Right atrium auricular region (tissue), 2 donors: ENCODE results near the gene ANKS1B. TPM values are rescaled to one million over a fixed set of nuclear protein-coding genes. Genes with fewer than 3 reads are reported as not detected.

ENCODE experiments used
- DNase-seq: peaks from one replicate; pipeline ENCODE4 v3.0.0-alpha.2; 2019; ENCODE audit warnings: low spot score
- H3K27ac ChIP-seq, 2 donors: fragments of 200-600 bp; sonication (generic); 1 replicate in 1 of 2; 2 replicates in 1 of 2; pipeline ENCODE4 v1.5.1; 2016 to 2019
- H3K27me3 ChIP-seq, 2 donors: fragments of 200-600 bp; sonication (generic); one replicate each; pipeline versions ENCODE4 v1.5.1 to v1.6.0; 2017 to 2019
- H3K36me3 ChIP-seq: fragments of 200-600 bp; sonication (generic); one replicate; pipeline ENCODE4 v1.5.1; 2016
- H3K4me1 ChIP-seq, 2 donors: fragments of 200-600 bp; sonication (generic); one replicate each; pipeline versions ENCODE4 v1.5.1 to v1.6.0; 2017 to 2019
- H3K4me3 ChIP-seq, 2 donors: fragments of 200-600 bp; sonication (generic); 1 replicate in 1 of 2; 2 replicates in 1 of 2; pipeline ENCODE4 v1.5.1; 2017 to 2019; ENCODE audit warnings: mild to moderate bottlenecking in 1 of 2, moderate library complexity in 1 of 2
- H3K9me3 ChIP-seq, 2 donors: fragments of 200-600 bp; sonication (generic); one replicate each; pipeline ENCODE4 v1.5.1; 2019
- total RNA-seq, 2 donors: library from RNA; depleted of rRNA; stranded (reverse); fragments of >200 nt; gene quantifications; one replicate each; pipeline ENCODE4 v1.1.0, GENCODE V29; 2016
- TF ChIP-seq, protein P1 (sequence below), 2 donors: fragments of 200-600 bp; sonication (generic); IDR thresholded peaks; one replicate each; pipeline ENCODE4 v1.5.1; 2019; ENCODE audit warnings: antibody characterized with exemption in 2 of 2

The ANKS1B gene
- total RNA-seq, 2 donors from 2014 or later, result 2.4 to 3.1 TPM

- Histone ChIP-seq H3K27me3 (no peaks in the 10 kb centered on the region), H3K36me3 (no peaks in the 10 kb centered on the region), H3K4me1 (no peaks in the 10 kb centered on the region), H3K4me3 (no peak overlapping the region), H3K27ac (no peak overlapping the region), H3K9me3 (no peaks in the 10 kb centered on the region)
- TF ChIP-seq, protein P1, sequence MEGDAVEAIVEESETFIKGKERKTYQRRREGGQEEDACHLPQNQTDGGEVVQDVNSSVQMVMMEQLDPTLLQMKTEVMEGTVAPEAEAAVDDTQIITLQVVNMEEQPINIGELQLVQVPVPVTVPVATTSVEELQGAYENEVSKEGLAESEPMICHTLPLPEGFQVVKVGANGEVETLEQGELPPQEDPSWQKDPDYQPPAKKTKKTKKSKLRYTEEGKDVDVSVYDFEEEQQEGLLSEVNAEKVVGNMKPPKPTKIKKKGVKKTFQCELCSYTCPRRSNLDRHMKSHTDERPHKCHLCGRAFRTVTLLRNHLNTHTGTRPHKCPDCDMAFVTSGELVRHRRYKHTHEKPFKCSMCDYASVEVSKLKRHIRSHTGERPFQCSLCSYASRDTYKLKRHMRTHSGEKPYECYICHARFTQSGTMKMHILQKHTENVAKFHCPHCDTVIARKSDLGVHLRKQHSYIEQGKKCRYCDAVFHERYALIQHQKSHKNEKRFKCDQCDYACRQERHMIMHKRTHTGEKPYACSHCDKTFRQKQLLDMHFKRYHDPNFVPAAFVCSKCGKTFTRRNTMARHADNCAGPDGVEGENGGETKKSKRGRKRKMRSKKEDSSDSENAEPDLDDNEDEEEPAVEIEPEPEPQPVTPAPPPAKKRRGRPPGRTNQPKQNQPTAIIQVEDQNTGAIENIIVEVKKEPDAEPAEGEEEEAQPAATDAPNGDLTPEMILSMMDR (IDR thresholded peaks at IDR 0.05), result no peak
- DNase-seq, result no peak
Measured at GRCh38 chr12:99573980-99574379, 410.8 kb downstream of the ANKS1B start.

- TF ChIP-seq, protein P1 (IDR thresholded peaks at IDR 0.05), result no peak
- Histone ChIP-seq H3K9me3 (peaks cover 0 to 4% of the 10 kb centered on the region in 2 donors), H3K4me1 (no peaks in the 10 kb centered on the region), H3K27me3 (no peaks in the 10 kb centered on the region), H3K4me3 (no peak overlapping the region), H3K27ac (no peak overlapping the region), H3K36me3 (no peaks in the 10 kb centered on the region)
- DNase-seq, result no peak
Measured at GRCh38 chr12:99567072-99567471, 417.7 kb downstream of the ANKS1B start.

DNA sequence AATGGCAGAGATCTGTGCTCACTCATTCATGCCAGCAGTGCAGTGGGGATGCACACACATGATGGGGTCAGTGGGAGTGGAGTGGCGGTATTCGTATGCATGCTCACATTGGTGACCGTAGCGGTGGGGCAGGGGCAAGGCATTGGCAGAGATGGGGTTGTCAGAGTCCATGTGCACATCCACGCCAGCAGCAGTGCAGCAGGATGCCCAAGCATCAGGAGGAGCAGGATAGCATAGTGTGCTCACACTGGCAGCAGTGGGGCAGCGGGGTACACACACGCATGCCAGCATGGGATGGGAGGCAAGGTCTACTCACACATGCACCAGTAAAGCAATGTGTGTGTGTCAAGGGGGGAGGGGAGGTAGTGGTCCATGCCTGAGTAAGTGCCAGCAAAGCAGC, 426.6 kb downstream of the ANKS1B start:
- Histone ChIP-seq H3K27ac (no peak overlapping the region), H3K4me3 (no peak overlapping the region), H3K27me3 (no peaks in the 10 kb centered on the region), H3K36me3 (no peaks in the 10 kb centered on the region), H3K4me1 (no peaks in the 10 kb centered on the region), H3K9me3 (no peaks in the 10 kb centered on the region)
- DNase-seq, result no peak
- TF ChIP-seq, protein P1 (IDR thresholded peaks at IDR 0.05), result no peak

GRCh38 chr12:99553461-99553860, 431.3 kb downstream of the ANKS1B start:
- H3K27me3 ChIP-seq, result no peaks in the 10 kb centered on the region
- H3K36me3 ChIP-seq, result no peaks in the 10 kb centered on the region
- no peak for DNase-seq
- no peak overlapping the region for H3K27ac ChIP-seq
- TF ChIP-seq, protein P1 (IDR thresholded peaks at IDR 0.05), result no peak
- H3K4me1 ChIP-seq, result no peaks in the 10 kb centered on the region
- no peak overlapping the region for H3K4me3 ChIP-seq
- no peaks in the 10 kb centered on the region for H3K9me3 ChIP-seq

- no peak for DNase-seq
- no peak overlapping the region for H3K4me3 ChIP-seq
Measured at GRCh38 chr12:99552022-99552421, 432.7 kb downstream of the ANKS1B start.

GRCh38 chr12:99549651-99550050, 435.1 kb downstream of the ANKS1B start:
- TF ChIP-seq, protein P1 (IDR thresholded peaks at IDR 0.05), result no peak
- no peak overlapping the region for H3K4me3 ChIP-seq
- no peaks in the 10 kb centered on the region for H3K4me1 ChIP-seq
- H3K27ac ChIP-seq, result no peak overlapping the region
- DNase-seq, result no peak
- no peaks in the 10 kb centered on the region for H3K9me3 ChIP-seq
- H3K27me3 ChIP-seq, result no peaks in the 10 kb centered on the region
- no peaks in the 10 kb centered on the region for H3K36me3 ChIP-seq

More at GRCh38 chr12:99552022-99552421, 432.7 kb downstream of the ANKS1B start:
- TF ChIP-seq, protein P1 (IDR thresholded peaks at IDR 0.05), result no peak
- H3K4me1 ChIP-seq, result no peaks in the 10 kb centered on the region
- no peaks in the 10 kb centered on the region for H3K27me3 ChIP-seq
- H3K9me3 ChIP-seq, result no peaks in the 10 kb centered on the region
- H3K36me3 ChIP-seq, result no peaks in the 10 kb centered on the region
- H3K27ac ChIP-seq, result no peak overlapping the region
